ENCODE results near the gene TPR. TPM values are rescaled to one million over a fixed set of nuclear protein-coding genes. Genes with fewer than 3 reads are reported as not detected.

The TPR gene
- total RNA-seq, 2 experiments from 2014 or later: 131 to 143 TPM

DNA sequence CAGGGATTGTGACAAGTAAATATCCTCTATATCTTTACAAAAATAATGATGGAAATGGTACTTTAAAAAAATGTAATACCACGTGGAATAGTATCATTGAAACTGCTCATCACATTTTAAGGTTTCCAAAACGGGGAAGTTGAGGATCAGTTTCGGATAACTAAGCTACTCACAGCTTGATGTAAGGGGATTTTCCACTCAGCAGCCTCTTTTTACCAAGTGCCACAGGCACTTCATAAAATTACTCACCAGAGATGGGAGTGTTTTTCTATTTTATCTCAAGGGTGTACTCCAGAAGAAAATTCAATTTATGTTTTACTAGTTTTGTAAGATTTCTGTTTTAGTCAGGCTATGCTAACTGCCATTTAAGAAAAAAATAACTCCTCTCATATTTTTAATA is 91.7 kb downstream of the TPR start:
- peaks cover 7% of the 10 kb centered on the region for H3K4me1 Mint-ChIP-seq (ENCODE audit: low read depth)
- POLR2A ChIA-PET: no interaction called here
- H3K27ac Mint-ChIP-seq: no peak overlapping the region
- no peak for ATAC-seq
- DNase-seq: no peak
- H3K4me3 Mint-ChIP-seq: no peak overlapping the region
- H3K9me3 Mint-ChIP-seq (ENCODE audit: insufficient read depth): peaks cover 6% of the 10 kb centered on the region
- CTCF ChIA-PET: interaction anchor here (1.0 to 1.5 kb wide), 3 partner anchors 9 to 563 kb away, joined by 3 to 4 read pairs (median 3); no protein-coding TSS in a partner anchor
- H3K36me3 Mint-ChIP-seq (ENCODE audit: low read depth): peaks cover 2% of the 10 kb centered on the region
- no peaks in the 10 kb centered on the region for H3K27me3 Mint-ChIP-seq (ENCODE audit: low read depth)

- ChIA-PET POLR2A (no interaction called here), CTCF (interaction anchor here (1.2 kb wide), 1 partner anchor 43 kb away, joined by 4 read pairs; no protein-coding TSS in a partner anchor)
- H3K9me3 Mint-ChIP-seq (ENCODE audit: insufficient read depth): no peaks in the 10 kb centered on the region
- H3K4me1 Mint-ChIP-seq (ENCODE audit: low read depth): no peaks in the 10 kb centered on the region
- H3K4me3 Mint-ChIP-seq: no peak overlapping the region
- DNase-seq (no peak), ATAC-seq (no peak)
- H3K27me3 Mint-ChIP-seq (ENCODE audit: low read depth): no peaks in the 10 kb centered on the region
- no peaks in the 10 kb centered on the region for H3K36me3 Mint-ChIP-seq (ENCODE audit: low read depth)
- H3K27ac Mint-ChIP-seq: no peak overlapping the region
These were observed 92.6 kb downstream of the TPR start for GRCh38 chr1:186282466-186282865.

GRCh38 chr1:186275822-186276221 is 99.2 kb downstream of the TPR start:
- POLR2A ChIA-PET: no interaction called here

DNA sequence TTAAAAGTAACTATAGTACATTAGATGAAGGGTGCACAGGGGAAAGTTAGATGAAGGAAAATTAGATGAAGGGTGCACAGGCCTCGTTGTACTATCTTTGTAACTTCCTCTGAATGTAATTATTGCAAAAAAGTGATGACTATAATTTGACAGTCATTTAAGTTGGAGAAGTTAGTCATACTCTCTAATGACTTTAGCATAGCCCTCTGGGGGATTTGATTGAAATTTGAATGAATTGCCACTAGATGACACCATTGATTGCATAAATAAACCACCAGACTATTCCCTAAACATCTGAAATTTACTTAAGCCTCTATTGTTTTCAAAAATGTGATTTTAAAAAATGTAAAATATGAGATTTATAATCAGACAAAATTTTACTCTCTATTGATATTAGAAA is 102.6 kb downstream of the TPR start:
- ATAC-seq (no peak), DNase-seq (no peak)
- ChIA-PET CTCF (interaction anchor here (1.0 to 4.0 kb wide), 2 partner anchors 32 to 53 kb away, joined by 4 to 17 read pairs; no protein-coding TSS in a partner anchor), POLR2A (no interaction called here)
- no peak overlapping the region for H3K27ac Mint-ChIP-seq
- H3K36me3 Mint-ChIP-seq (ENCODE audit: low read depth): no peaks in the 10 kb centered on the region
- peaks cover 2% of the 10 kb centered on the region for H3K27me3 Mint-ChIP-seq (ENCODE audit: low read depth)
- no peaks in the 10 kb centered on the region for H3K9me3 Mint-ChIP-seq (ENCODE audit: insufficient read depth)
- H3K4me1 Mint-ChIP-seq (ENCODE audit: low read depth): no peaks in the 10 kb centered on the region
- no peak overlapping the region for H3K4me3 Mint-ChIP-seq

More at GRCh38 chr1:186275822-186276221, 99.2 kb downstream of the TPR start:
- no peak for ATAC-seq
- Mint-ChIP-seq H3K27ac (no peak overlapping the region), H3K4me3 (no peak overlapping the region), H3K4me1 (ENCODE audit: low read depth) (no peaks in the 10 kb centered on the region), H3K27me3 (ENCODE audit: low read depth) (no peaks in the 10 kb centered on the region), H3K9me3 (ENCODE audit: insufficient read depth) (no peaks in the 10 kb centered on the region), H3K36me3 (ENCODE audit: low read depth) (no peaks in the 10 kb centered on the region)
- CTCF ChIA-PET: interaction anchor here (1.4 to 4.0 kb wide), 3 partner anchors 10 to 50 kb away, joined by 4 to 19 read pairs (median 17); no protein-coding TSS in a partner anchor
- no peak for DNase-seq

- peaks cover 2% of the 10 kb centered on the region for H3K27me3 Mint-ChIP-seq (ENCODE audit: low read depth)
- no peak overlapping the region for H3K27ac Mint-ChIP-seq
- H3K36me3 Mint-ChIP-seq (ENCODE audit: low read depth): no peaks in the 10 kb centered on the region
- H3K4me3 Mint-ChIP-seq: no peak overlapping the region
- POLR2A ChIA-PET: no interaction called here
- DNase-seq (no peak), ATAC-seq (no peak)
- no peaks in the 10 kb centered on the region for H3K9me3 Mint-ChIP-seq (ENCODE audit: insufficient read depth)
- CTCF ChIA-PET: no interaction called here
- no peaks in the 10 kb centered on the region for H3K4me1 Mint-ChIP-seq (ENCODE audit: low read depth)
These were observed 104.0 kb downstream of the TPR start for GRCh38 chr1:186271032-186271431.

Other genes starting within 250 kb of the TPR start
- gene PRG4, start 79.0 kb downstream of the TPR start, total RNA-seq: under 1 TPM; 0.05 to 0.13 TPM
- gene ODR4, start 585 bp upstream of the TPR start, total RNA-seq: 10 to 100 TPM; 12.1 to 12.8 TPM
- gene PDC, start 85.9 kb upstream of the TPR start, total RNA-seq: not detected